Endothelial cell of umbilical vein (primary cell): ENCODE measurements around the gene RPS21. TPM values are rescaled to one million over a fixed set of nuclear protein-coding genes. Genes with fewer than 3 reads are reported as not detected.

ENCODE experiments used
- BruUV-seq: library from RNA; stranded (reverse); fragments of 400-500 nt; replicated peaks from 2 replicates; lab custom pipeline; 2021; lab: Mats Ljungman, UMichigan
- CTCF ChIA-PET: fragments of 300-600, 350-600 bp; sonication (Branson Sonifier 250); formaldehyde crosslinking; loops from one replicate; lab custom pipeline; 2021; ENCODE audit warnings: antibody characterized with exemption, inconsistent platforms; lab: Charles Lee
- POLR2A ChIA-PET: fragments of 300-600, 350-600 bp; sonication (Branson Sonifier 250); formaldehyde crosslinking; loops from one replicate; lab custom pipeline; 2021; ENCODE audit warnings: antibody characterized with exemption, inconsistent platforms; lab: Charles Lee
- DNase-seq: peaks from one replicate; pipeline ENCODE4 v3.0.0-alpha.2; 2011; ENCODE audit warnings: low read depth, low spot score
- FAIRE-seq: peaks from 2 replicates; lab custom pipeline; 2011; peaks lifted over from hg19 to GRCh38; lab: Jason Lieb, UNC
- H2AFZ ChIP-seq: 2 replicates; pipeline ENCODE4 v1.6.0; 2012; ENCODE audit warnings: low read depth, low read length, control low read depth, inconsistent platforms
- H3K27ac ChIP-seq: 2 replicates; pipeline ENCODE4 v1.5.1; 2011; ENCODE audit warnings: low read depth, mild to moderate bottlenecking, control low read depth, low read length, moderate library complexity; ENCODE audit not compliant: insufficient read depth
- H3K27me3 ChIP-seq, 2 experiments: 2 replicates each; pipeline versions ENCODE4 v1.6.0 to v1.6.1; 2011; ENCODE audit warnings: low read length in 2 of 2, mixed read lengths in 1 of 2; ENCODE audit not compliant: control insufficient read depth in 2 of 2, insufficient read depth in 2 of 2
- H3K36me3 ChIP-seq, 2 experiments: 2 replicates in 1 of 2; 3 replicates in 1 of 2; pipeline ENCODE4 v1.5.1; 2011; ENCODE audit warnings: low read length in 2 of 2, mild to moderate bottlenecking in 1 of 2, moderate library complexity in 1 of 2; ENCODE audit not compliant: control insufficient read depth in 2 of 2, insufficient read depth in 2 of 2; ENCODE audit errors: extremely low read depth in 1 of 2
- H3K4me1 ChIP-seq: 3 replicates; pipeline ENCODE4 v1.5.1; 2011; ENCODE audit warnings: mild to moderate bottlenecking, low read length; ENCODE audit not compliant: control insufficient read depth, insufficient read depth; ENCODE audit errors: extremely low read depth
- H3K4me2 ChIP-seq: 2 replicates; pipeline ENCODE4 v1.6.1; 2011; ENCODE audit warnings: low read length, control low read depth, mixed read lengths; ENCODE audit not compliant: insufficient read depth
- H3K4me3 ChIP-seq, 3 experiments: fragments of 200-600 bp in 1 of 3; sonication (generic), shearing (Covaris generic) in 1 of 3; replicated peaks in 1 of 3; 2 replicates each; pipeline ENCODE4 v1.5.1; 2011 to 2016; ENCODE audit warnings: control low read depth in 3 of 3, low read length in 3 of 3, mild to moderate bottlenecking in 2 of 3, inconsistent platforms in 1 of 3, low read depth in 1 of 3, moderate library complexity in 1 of 3; ENCODE audit not compliant: insufficient read depth in 1 of 3
- H3K79me2 ChIP-seq: 2 replicates; pipeline ENCODE4 v1.6.0; 2012; ENCODE audit warnings: low read length, inconsistent platforms; ENCODE audit not compliant: control insufficient read depth, insufficient read depth
- H3K9ac ChIP-seq: replicated peaks from 2 replicates; pipeline ENCODE3; 2011; ENCODE audit warnings: low read length, control low read depth; ENCODE audit not compliant: insufficient read depth; ENCODE audit errors: extremely low read depth
- H3K9me1 ChIP-seq: replicated peaks from 3 replicates; pipeline ENCODE4 v1.6.0; 2011; ENCODE audit warnings: mild to moderate bottlenecking, low read length; ENCODE audit not compliant: control insufficient read depth, insufficient read depth; ENCODE audit errors: extremely low read depth
- H3K9me3 ChIP-seq: replicated peaks from 2 replicates; pipeline ENCODE4 v1.5.1; 2012; ENCODE audit warnings: low read length, inconsistent platforms; ENCODE audit not compliant: control insufficient read depth, insufficient read depth
- H4K20me1 ChIP-seq: replicated peaks from 2 replicates; pipeline ENCODE3; 2011; ENCODE audit warnings: mild to moderate bottlenecking, low read length; ENCODE audit not compliant: control insufficient read depth, insufficient read depth; ENCODE audit errors: extremely low read depth
- CTCF ChIP-seq, 2 donors: IDR thresholded peaks; 1 replicate in 1 of 2; 2 replicates in 1 of 2; pipeline ENCODE4 v1.5.1; 2011; ENCODE audit warnings: low read length in 2 of 2, mild to moderate bottlenecking in 2 of 2, moderate library complexity in 2 of 2, control low read depth in 1 of 2, inconsistent platforms in 1 of 2, low read depth in 1 of 2; ENCODE audit not compliant: insufficient read depth in 1 of 2; ENCODE audit errors: extremely low read depth in 1 of 2
- EZH2 ChIP-seq: IDR thresholded peaks from 2 replicates; pipeline ENCODE4 v1.6.1; 2012; ENCODE audit warnings: borderline replicate concordance, low read depth, mild to moderate bottlenecking, moderate library complexity, low read length, inconsistent platforms; ENCODE audit not compliant: severe bottlenecking
- FOS ChIP-seq: IDR thresholded peaks from 2 replicates; pipeline ENCODE4 v1.6.1; 2011; ENCODE audit warnings: mild to moderate bottlenecking, low read length, moderate library complexity, borderline replicate concordance; ENCODE audit not compliant: insufficient read depth
- GATA2 ChIP-seq: IDR thresholded peaks from 2 replicates; pipeline ENCODE4 v1.7.0; 2011; ENCODE audit warnings: low read depth, mild to moderate bottlenecking, moderate library complexity, mixed read lengths, low read length; ENCODE audit not compliant: insufficient read length, insufficient read depth
- JUN ChIP-seq: IDR thresholded peaks from 2 replicates; pipeline ENCODE4 v1.6.1; 2011; ENCODE audit warnings: borderline replicate concordance, low read depth; ENCODE audit not compliant: insufficient read length, insufficient read depth
- MAX ChIP-seq: IDR thresholded peaks from 2 replicates; pipeline ENCODE4 v1.6.1; 2011; ENCODE audit not compliant: insufficient read depth, insufficient read length
- MYC ChIP-seq: IDR thresholded peaks from one replicate; pipeline ENCODE4 v1.6.1; 2011; ENCODE audit warnings: mild to moderate bottlenecking, low read depth, low read length
- POLR2A ChIP-seq: IDR thresholded peaks from 2 replicates; pipeline ENCODE4 v1.6.1; 2012; ENCODE audit warnings: low read depth, mild to moderate bottlenecking, control low read depth, low read length
- POLR2AphosphoS5 ChIP-seq: IDR thresholded peaks from 2 replicates; pipeline ENCODE4 v1.6.1; 2012; ENCODE audit warnings: low read depth, mild to moderate bottlenecking, control low read depth, low read length, moderate library complexity; ENCODE audit not compliant: insufficient read depth
- dilution Hi-C: fragments of 300-500 bp; cut with MboI; formaldehyde crosslinking; loops from one replicate; pipeline ENCODE4 v1.15.0; 2019; ENCODE audit warnings: low sequenced_read_pairs; ENCODE audit not compliant: extremely low pct_ligation_motif_present
- intact Hi-C: fragments of 100-400 bp; cut with micrococcal nuclease; formaldehyde crosslinking; loops from one replicate; pipeline ENCODE4 v1.10.0; 2022
- polyA plus RNA-seq, 4 experiments: library from polyadenylated mRNA; depleted of rRNA in 3 of 4; stranded (reverse) in 3 of 4; unstranded in 1 of 4; fragments of >200 nt; gene quantifications; 2 replicates each; pipeline versions ENCODE4 v1.2.1 to v1.2.3, GENCODE V29; 2011 to 2012; ENCODE audit warnings: missing spikeins in 1 of 4
- total RNA-seq: library from RNA; stranded (reverse); gene quantifications from 2 replicates; pipeline ENCODE4 v1.2.3, GENCODE V29; 2021

Gene RPS21
- total and polyA plus RNA-seq, 2 donors (not counting 3 experiments of a cell fraction or from before 2014, with no cell fraction given): 1,644 to 7,710 TPM

- Histone ChIP-seq H3K36me3 (no peaks in the 10 kb centered on the region), H2AFZ (no peak overlapping the region), H3K9me3 (no peaks in the 10 kb centered on the region), H4K20me1 (no peaks in the 10 kb centered on the region), H3K79me2 (peaks cover 67% of the 10 kb centered on the region), H3K4me3 (no peak overlapping the region), H3K27ac (peak overlapping the region; percentile 89), H3K4me2 (peak overlapping the region; percentile 28), H3K9me1 (no peaks in the 10 kb centered on the region), H3K9ac (peak overlapping the region; percentile 20), H3K27me3 (no peaks in the 10 kb centered on the region), H3K4me1 (peaks cover 52% of the 10 kb centered on the region)
- POLR2A ChIA-PET: no interaction called here
- peak; percentile 86 for TF ChIP-seq FOS
- TF ChIP-seq POLR2AphosphoS5: peak; percentile 94
- TF ChIP-seq MYC: no peak
- no peak for TF ChIP-seq JUN
- peak; percentile 57 for TF ChIP-seq GATA2
- TF ChIP-seq CTCF (IDR thresholded peaks at IDR 0.05; ENCODE audit: extremely low read depth in 1 of 2, insufficient read depth in 1 of 2, low read depth in 1 of 2, low read length in 2 of 2): no peak
- no peak for TF ChIP-seq EZH2
- TF ChIP-seq POLR2A: peak; percentile 49
- TF ChIP-seq MAX: no peak
- CTCF ChIA-PET: interaction anchor here (1.2 to 5.0 kb wide), 4 partner anchors 11 to 25 kb away, joined by 6 to 50 read pairs (median 20); partner anchors contain the start of gene LAMA5
- DNase-seq: peak; percentile 84
- BruUV-seq: no TSS peak
- FAIRE-seq: peak; percentile 98
- intact Hi-C loops: loop anchor here (1.0 to 5.0 kb wide), 4 partner anchors 8 to 48 kb away; no protein-coding TSS in a partner anchor
- dilution Hi-C loops: no loop called here
These were observed 29.7 kb upstream of the RPS21 start for GRCh38 chr20:62357187-62357667.
